B cell (primary cell): ENCODE results near the gene RSPO3.

Experiments used
- CTCF ChIP-seq: fragments of 200-600 bp; IDR thresholded peaks from one replicate; pipeline ENCODE4 v1.8.0; 2022; ENCODE audit warnings: antibody characterized with exemption, mild to moderate bottlenecking
- EZH2 ChIP-seq: IDR thresholded peaks from 2 replicates; pipeline ENCODE4 v1.6.1; 2012; ENCODE audit warnings: borderline replicate concordance, low read depth, mild to moderate bottlenecking, moderate library complexity, low read length; ENCODE audit not compliant: insufficient read depth, poor library complexity, severe bottlenecking

GRCh38 chr6:127120787-127121636, 2.5 kb downstream of the RSPO3 start:
- TF ChIP-seq CTCF (peak; percentile 47), EZH2 (no peak)
